LNCAP (cell line): Measurements from ENCODE around the gene SMKR1.

Experiments
- CTCF ChIP-seq: fragments of 450-650 bp; IDR thresholded peaks from 2 replicates; pipeline ENCODE4 v1.5.1; 2017; ENCODE audit warnings: mild to moderate bottlenecking

Gene SMKR1

DNA sequence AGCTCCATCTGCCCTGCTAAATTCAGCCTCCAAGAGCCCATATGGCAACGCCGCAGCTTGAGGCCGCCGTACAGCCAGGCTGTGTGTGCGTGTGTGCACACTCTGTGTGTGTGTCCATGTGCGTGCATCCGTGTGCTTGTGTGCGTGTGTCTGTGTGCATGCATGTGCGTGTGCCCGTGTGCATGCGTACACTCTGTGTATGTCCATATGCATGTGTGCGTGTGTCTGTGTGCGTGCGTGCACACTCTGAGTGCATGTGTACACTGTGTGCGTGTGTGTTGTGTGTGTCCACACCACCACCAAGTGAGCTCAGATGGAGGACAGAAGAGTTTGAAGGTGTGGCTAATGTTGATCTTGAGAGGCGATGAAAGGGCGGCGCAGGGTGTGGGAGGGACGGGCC is 30.0 kb downstream of the SMKR1 start:
- TF ChIP-seq CTCF = no peak

- no peak for TF ChIP-seq CTCF
Observed at GRCh38 chr7:129535896-129536295, 33.6 kb downstream of the SMKR1 start.

- no peak for TF ChIP-seq CTCF
Observed at GRCh38 chr7:129536323-129536722, 34.0 kb downstream of the SMKR1 start.

- no peak for TF ChIP-seq CTCF
Observed at GRCh38 chr7:129538790-129539189, 36.5 kb downstream of the SMKR1 start.

DNA sequence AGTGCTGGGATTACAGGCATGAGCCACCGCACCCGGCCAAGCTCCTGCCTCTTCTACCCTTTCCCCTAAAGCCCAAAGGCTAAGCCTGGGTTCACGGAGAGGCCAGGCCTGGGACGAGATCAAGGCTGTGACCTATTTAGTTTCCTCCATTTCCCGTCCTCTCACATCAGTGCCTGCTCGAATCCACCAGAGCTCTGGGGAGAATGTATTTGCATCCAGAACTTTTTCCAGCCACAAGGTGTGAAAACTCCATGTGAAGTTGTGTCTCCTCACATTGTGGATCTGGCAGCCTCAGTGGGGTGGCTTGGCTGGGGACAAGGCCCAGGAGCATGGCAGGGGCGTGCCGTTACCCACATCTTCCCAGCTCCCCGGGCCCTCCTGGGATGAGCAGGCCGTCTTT is 38.0 kb downstream of the SMKR1 start:
- no peak for TF ChIP-seq CTCF

DNA sequence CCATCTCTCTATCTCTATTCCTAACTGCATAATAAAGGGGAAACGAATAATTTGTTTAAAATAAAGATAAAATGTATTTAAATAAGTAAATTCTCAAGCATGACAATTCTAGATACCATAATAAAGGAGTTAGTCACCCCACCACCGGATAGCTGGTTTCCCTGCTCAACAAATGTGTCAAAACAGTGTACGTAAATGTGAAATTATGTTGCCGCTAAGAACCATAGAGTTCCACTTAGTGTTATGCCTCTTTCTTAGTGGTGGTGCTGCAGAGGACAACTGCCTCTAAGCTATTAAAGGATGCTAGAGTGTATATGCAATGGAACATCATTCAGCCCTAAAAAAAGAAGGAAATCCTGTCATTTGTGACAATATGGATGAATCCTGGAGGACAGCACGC is 42.4 kb downstream of the SMKR1 start:
- no peak for TF ChIP-seq CTCF

DNA sequence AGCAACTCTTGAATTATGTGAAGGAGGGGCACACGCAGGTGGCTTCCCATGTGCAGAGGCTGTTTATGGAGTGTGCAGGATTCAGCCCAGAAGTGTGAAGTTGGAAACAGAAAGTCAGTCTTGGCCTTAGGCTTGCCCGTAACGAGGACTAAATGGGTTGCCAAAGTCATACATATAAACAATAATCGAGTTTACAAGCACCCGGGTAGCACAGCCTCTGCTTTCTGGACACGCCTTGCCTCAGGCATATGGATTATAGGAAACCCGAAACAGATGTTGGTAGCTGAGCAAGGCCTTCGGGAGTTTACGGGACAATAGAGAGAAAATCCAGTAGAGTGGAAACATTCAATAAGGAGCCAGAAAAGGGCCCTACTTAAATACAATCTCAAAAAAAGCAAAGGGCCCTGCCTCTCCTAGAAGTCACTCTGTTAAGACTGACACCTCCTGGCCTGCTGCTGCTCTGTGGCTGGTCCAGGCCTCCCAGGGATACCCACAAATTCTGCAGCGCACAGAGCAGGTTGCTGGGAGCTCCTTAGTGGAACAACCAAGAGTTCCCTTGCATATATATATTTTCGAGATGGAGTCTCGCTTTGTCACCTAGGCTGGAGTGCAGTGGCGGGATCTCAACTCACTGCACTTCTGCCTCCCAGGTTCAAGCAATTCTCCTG is 48.5 kb downstream of the SMKR1 start:
- no peak for TF ChIP-seq CTCF

DNA sequence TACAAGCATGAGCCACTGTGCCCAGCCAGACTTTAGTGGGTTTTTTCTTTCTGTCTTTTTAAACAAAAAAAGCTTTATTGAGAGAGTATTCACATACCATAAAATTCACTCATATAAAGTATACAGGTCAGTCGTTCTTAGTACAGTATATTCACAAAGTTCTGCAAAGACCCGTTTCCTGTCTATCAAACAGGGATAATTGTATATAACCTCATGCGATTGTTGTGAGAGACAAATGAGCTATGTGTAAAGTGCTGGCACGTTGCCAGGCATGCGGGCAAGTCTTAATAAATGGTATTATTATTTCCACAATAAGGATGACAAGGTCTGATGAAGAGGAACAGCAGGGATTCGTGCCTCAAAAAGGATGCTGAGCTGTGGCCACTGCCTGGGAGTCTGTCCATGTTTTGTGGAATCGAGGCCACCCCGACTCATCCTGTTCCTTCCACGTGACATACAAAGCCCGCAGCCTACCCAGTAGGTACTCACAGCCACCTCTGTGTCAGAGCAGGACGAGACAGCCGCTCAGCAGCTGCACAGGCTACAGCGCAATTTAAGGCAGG is 51.6 kb downstream of the SMKR1 start:
- TF ChIP-seq CTCF = no peak
